HepG2 (cell line): ENCODE results near the gene INKA1. TPM values are rescaled to one million over a fixed set of nuclear protein-coding genes. Genes with fewer than 3 reads are reported as not detected.

Experiments
- ATF7-NPFF ChIP-seq: sonication (generic); formaldehyde crosslinking; IDR thresholded peaks from 2 replicates; pipeline ENCODE4 v1.8.1; 2023; ENCODE audit warnings: mild to moderate bottlenecking, low read depth, missing genetic modification reagents, moderate library complexity
- GATAD1 ChIP-seq: IDR thresholded peaks from 2 replicates; pipeline ENCODE4 v1.6.1; 2016; ENCODE audit warnings: missing genetic modification reagents, missing compliant biosample characterization
- GPN1 ChIP-seq: sonication (generic); formaldehyde crosslinking; IDR thresholded peaks from 2 replicates; pipeline ENCODE4 v1.5.1; 2020; ENCODE audit warnings: missing genetic modification reagents, borderline replicate concordance
- IRX3 ChIP-seq: sonication (generic); formaldehyde crosslinking; IDR thresholded peaks from 2 replicates; pipeline ENCODE4 v1.8.1; 2023; ENCODE audit warnings: mild to moderate bottlenecking, low read depth, missing genetic modification reagents, borderline replicate concordance
- MXI1 ChIP-seq: IDR thresholded peaks from 3 replicates; pipeline ENCODE4 v1.6.1; 2012; ENCODE audit warnings: low read depth, low read length, inconsistent platforms, borderline replicate concordance
- PBX2 ChIP-seq: IDR thresholded peaks from 2 replicates; pipeline ENCODE4 v1.6.1; 2016; ENCODE audit warnings: control low read depth
- TAF1 ChIP-seq: sonication (generic); formaldehyde crosslinking; IDR thresholded peaks from 2 replicates; pipeline ENCODE4 v1.4.0; 2020; ENCODE audit warnings: missing genetic modification reagents
- TOPORS ChIP-seq: sonication (generic); formaldehyde crosslinking; IDR thresholded peaks from 2 replicates; pipeline ENCODE4 v1.8.0; 2023; ENCODE audit warnings: mild to moderate bottlenecking, missing genetic modification reagents
- TRAFD1 ChIP-seq: sonication (generic); formaldehyde crosslinking; IDR thresholded peaks from 2 replicates; pipeline ENCODE4 v1.5.1; 2020; ENCODE audit warnings: missing genetic modification reagents, mild to moderate bottlenecking, borderline replicate concordance
- YY1 ChIP-seq: IDR thresholded peaks from 2 replicates; pipeline ENCODE4 v1.6.1; 2011; ENCODE audit warnings: low read length, low read depth, moderate library complexity, mild to moderate bottlenecking; ENCODE audit not compliant: insufficient read depth, insufficient replicate concordance
- ZEB1 ChIP-seq: IDR thresholded peaks from 2 replicates; pipeline ENCODE4 v1.6.1; 2012; ENCODE audit warnings: mild to moderate bottlenecking, low read depth, inconsistent platforms; ENCODE audit not compliant: insufficient replicate concordance
- ZNF329 ChIP-seq: sonication (generic); formaldehyde crosslinking; IDR thresholded peaks from 2 replicates; pipeline ENCODE4 v1.9.0; 2021; ENCODE audit warnings: low read depth, mild to moderate bottlenecking, missing genetic modification reagents
- ZNF598 ChIP-seq: sonication (generic); formaldehyde crosslinking; IDR thresholded peaks from 2 replicates; pipeline ENCODE4 v1.5.1; 2020; ENCODE audit warnings: mild to moderate bottlenecking, missing genetic modification reagents, borderline replicate concordance
- ZNF790 ChIP-seq: sonication (generic); formaldehyde crosslinking; IDR thresholded peaks from 2 replicates; pipeline ENCODE4 v1.8.0; 2022; ENCODE audit warnings: missing genetic modification reagents, mild to moderate bottlenecking, borderline replicate concordance
- polyA plus RNA-seq, 8 experiments: library from polyadenylated mRNA; depleted of rRNA in 3 of 8; stranded (reverse) in 7 of 8; unstranded in 1 of 8; fragments of >200 nt; fragmentation: Illumina TruSeq in 4 of 8; extraction: Trizol in 4 of 8; gene quantifications; 2 replicates each; pipeline versions ENCODE4 v1.2.1 to v1.2.3, GENCODE V29; 2011 to 2016; ENCODE audit warnings: low read depth in 4 of 8, missing spikeins in 1 of 8, mixed read lengths in 1 of 8; ENCODE audit not compliant: insufficient read depth in 1 of 8
- total RNA-seq, 5 experiments: library from RNA; depleted of rRNA; stranded (reverse); fragments of >200 nt; fragmentation: Illumina TruSeq; extraction: Trizol; gene quantifications; 2 replicates each; pipeline ENCODE4 v1.2.3, GENCODE V29; 2016; ENCODE audit warnings: low read depth in 1 of 5
- TF ChIP-seq, protein P1 (sequence below): fragments of 450-650 bp; IDR thresholded peaks from 2 replicates; pipeline ENCODE4 v1.6.1; 2016
- TF ChIP-seq, protein P2 (sequence below): conservative IDR thresholded peaks from 2 replicates; pipeline ENCODE4 v1.6.1; 2018; ENCODE audit warnings: missing genetic modification reagents
- TF ChIP-seq, protein P3 (sequence below): IDR thresholded peaks from 2 replicates; pipeline ENCODE4 v1.6.1; 2012; ENCODE audit warnings: low read length, improper control_type of control experiment
- TF ChIP-seq, protein P4 (sequence below): sonication (generic); formaldehyde crosslinking; IDR thresholded peaks from 2 replicates; pipeline ENCODE4 v1.5.0; 2020; ENCODE audit warnings: missing genetic modification reagents, mild to moderate bottlenecking, borderline replicate concordance
- TF ChIP-seq, protein P5 (sequence below): sonication (generic); formaldehyde crosslinking; IDR thresholded peaks from 2 replicates; pipeline ENCODE4 v1.4.0; 2020; ENCODE audit warnings: mild to moderate bottlenecking, missing genetic modification reagents

Gene INKA1
- total and polyA plus RNA-seq, 2 of the 13 experiments (the other 11 are each of a cell fraction or from before 2014, with no cell fraction given) = 0.22 to 0.41 TPM

GRCh38 chr3:49839193-49839809 lies 36.2 kb downstream of the INKA1 start (continued):
- 0 out of 2 replicates have a peak, but pooled peaks have one; percentile 25 for TF ChIP-seq ZNF598 (CRISPR knock-in tag)
- TF ChIP-seq TRAFD1 (CRISPR knock-in tag) = no peak
- TF ChIP-seq ZNF329 (CRISPR knock-in tag) = no peak
- TF ChIP-seq, protein P1, sequence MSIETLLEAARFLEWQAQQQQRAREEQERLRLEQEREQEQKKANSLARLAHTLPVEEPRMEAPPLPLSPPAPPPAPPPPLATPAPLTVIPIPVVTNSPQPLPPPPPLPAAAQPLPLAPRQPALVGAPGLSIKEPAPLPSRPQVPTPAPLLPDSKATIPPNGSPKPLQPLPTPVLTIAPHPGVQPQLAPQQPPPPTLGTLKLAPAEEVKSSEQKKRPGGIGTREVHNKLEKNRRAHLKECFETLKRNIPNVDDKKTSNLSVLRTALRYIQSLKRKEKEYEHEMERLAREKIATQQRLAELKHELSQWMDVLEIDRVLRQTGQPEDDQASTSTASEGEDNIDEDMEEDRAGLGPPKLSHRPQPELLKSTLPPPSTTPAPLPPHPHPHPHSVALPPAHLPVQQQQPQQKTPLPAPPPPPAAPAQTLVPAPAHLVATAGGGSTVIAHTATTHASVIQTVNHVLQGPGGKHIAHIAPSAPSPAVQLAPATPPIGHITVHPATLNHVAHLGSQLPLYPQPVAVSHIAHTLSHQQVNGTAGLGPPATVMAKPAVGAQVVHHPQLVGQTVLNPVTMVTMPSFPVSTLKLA = no peak
- TF ChIP-seq ATF7-NPFF (CRISPR knock-in tag) = no peak
- no peak for TF ChIP-seq IRX3 (CRISPR knock-in tag)
- TF ChIP-seq MXI1 = peak; percentile 29; the same call in 1 of the 3 replicates
- TF ChIP-seq, protein P2, sequence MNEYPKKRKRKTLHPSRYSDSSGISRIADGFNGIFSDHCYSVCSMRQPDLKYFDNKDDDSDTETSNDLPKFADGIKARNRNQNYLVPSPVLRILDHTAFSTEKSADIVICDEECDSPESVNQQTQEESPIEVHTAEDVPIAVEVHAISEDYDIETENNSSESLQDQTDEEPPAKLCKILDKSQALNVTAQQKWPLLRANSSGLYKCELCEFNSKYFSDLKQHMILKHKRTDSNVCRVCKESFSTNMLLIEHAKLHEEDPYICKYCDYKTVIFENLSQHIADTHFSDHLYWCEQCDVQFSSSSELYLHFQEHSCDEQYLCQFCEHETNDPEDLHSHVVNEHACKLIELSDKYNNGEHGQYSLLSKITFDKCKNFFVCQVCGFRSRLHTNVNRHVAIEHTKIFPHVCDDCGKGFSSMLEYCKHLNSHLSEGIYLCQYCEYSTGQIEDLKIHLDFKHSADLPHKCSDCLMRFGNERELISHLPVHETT (CRISPR knock-in tag) = no peak
- TF ChIP-seq GPN1 (CRISPR knock-in tag) = no peak
- TF ChIP-seq PBX2 (CRISPR knock-in tag) = no peak
- TF ChIP-seq TAF1 = no peak
- TF ChIP-seq ZNF790 (CRISPR knock-in tag) = no peak
- TF ChIP-seq, protein P3, sequence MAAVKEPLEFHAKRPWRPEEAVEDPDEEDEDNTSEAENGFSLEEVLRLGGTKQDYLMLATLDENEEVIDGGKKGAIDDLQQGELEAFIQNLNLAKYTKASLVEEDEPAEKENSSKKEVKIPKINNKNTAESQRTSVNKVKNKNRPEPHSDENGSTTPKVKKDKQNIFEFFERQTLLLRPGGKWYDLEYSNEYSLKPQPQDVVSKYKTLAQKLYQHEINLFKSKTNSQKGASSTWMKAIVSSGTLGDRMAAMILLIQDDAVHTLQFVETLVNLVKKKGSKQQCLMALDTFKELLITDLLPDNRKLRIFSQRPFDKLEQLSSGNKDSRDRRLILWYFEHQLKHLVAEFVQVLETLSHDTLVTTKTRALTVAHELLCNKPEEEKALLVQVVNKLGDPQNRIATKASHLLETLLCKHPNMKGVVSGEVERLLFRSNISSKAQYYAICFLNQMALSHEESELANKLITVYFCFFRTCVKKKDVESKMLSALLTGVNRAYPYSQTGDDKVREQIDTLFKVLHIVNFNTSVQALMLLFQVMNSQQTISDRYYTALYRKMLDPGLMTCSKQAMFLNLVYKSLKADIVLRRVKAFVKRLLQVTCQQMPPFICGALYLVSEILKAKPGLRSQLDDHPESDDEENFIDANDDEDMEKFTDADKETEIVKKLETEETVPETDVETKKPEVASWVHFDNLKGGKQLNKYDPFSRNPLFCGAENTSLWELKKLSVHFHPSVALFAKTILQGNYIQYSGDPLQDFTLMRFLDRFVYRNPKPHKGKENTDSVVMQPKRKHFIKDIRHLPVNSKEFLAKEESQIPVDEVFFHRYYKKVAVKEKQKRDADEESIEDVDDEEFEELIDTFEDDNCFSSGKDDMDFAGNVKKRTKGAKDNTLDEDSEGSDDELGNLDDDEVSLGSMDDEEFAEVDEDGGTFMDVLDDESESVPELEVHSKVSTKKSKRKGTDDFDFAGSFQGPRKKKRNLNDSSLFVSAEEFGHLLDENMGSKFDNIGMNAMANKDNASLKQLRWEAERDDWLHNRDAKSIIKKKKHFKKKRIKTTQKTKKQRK = no peak
- TF ChIP-seq TOPORS = no peak
- TF ChIP-seq ZEB1 = no peak
- TF ChIP-seq, protein P4, sequence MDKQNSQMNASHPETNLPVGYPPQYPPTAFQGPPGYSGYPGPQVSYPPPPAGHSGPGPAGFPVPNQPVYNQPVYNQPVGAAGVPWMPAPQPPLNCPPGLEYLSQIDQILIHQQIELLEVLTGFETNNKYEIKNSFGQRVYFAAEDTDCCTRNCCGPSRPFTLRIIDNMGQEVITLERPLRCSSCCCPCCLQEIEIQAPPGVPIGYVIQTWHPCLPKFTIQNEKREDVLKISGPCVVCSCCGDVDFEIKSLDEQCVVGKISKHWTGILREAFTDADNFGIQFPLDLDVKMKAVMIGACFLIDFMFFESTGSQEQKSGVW (CRISPR knock-in tag) = no peak
- peak; percentile 32 for TF ChIP-seq YY1
- TF ChIP-seq, protein P5, sequence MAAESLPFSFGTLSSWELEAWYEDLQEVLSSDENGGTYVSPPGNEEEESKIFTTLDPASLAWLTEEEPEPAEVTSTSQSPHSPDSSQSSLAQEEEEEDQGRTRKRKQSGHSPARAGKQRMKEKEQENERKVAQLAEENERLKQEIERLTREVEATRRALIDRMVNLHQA (CRISPR knock-in tag) = no peak
- 0 out of 2 replicates have a peak, but pooled peaks have one; percentile 21 for TF ChIP-seq GATAD1 (CRISPR knock-in tag)
